Measurements from ENCODE around the gene PEX7. TPM values are rescaled to one million over a fixed set of nuclear protein-coding genes. Genes with fewer than 3 reads are reported as not detected.

PEX7 gene
- total RNA-seq, 2 donors from 2014 or later: 8.9 to 17.9 TPM

DNA sequence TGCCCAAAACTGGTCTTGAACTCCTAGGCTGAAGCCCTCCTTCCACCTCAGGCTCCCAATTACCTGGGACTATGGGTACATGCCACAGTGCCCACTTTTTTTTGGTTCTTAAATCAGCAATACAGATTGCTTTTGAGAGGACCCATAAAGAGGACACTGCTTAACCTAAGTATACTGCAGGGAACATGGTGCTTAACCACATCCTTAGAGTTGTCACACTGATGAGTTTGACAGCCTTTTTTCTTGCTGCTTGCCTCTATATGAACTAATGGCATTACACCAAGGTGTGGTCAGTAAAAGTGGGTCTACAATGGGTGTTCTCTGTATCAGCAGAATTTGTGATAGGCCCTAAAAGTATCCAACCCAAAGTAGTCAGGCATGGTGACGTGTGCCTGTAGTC is 92.6 kb downstream of the PEX7 start:
- ATAC-seq: no peak
- Histone ChIP-seq H3K27ac (no peak overlapping the region), H3K4me3 (no peak overlapping the region), H3K9me3 (no peaks in the 10 kb centered on the region), H3K4me1 (no peaks in the 10 kb centered on the region), H3K27me3 (peaks cover 0 to 8% of the 10 kb centered on the region in 2 donors), H3K36me3 (replicated peaks in 1 of 2; ENCODE audit: insufficient read depth in 1 of 2, low read depth in 2 of 2) (no peaks in the 10 kb centered on the region)
- no peak for DNase-seq
- TF ChIP-seq POLR2A (IDR thresholded peaks at IDR 0.05): no peak
- TF ChIP-seq, protein P1, sequence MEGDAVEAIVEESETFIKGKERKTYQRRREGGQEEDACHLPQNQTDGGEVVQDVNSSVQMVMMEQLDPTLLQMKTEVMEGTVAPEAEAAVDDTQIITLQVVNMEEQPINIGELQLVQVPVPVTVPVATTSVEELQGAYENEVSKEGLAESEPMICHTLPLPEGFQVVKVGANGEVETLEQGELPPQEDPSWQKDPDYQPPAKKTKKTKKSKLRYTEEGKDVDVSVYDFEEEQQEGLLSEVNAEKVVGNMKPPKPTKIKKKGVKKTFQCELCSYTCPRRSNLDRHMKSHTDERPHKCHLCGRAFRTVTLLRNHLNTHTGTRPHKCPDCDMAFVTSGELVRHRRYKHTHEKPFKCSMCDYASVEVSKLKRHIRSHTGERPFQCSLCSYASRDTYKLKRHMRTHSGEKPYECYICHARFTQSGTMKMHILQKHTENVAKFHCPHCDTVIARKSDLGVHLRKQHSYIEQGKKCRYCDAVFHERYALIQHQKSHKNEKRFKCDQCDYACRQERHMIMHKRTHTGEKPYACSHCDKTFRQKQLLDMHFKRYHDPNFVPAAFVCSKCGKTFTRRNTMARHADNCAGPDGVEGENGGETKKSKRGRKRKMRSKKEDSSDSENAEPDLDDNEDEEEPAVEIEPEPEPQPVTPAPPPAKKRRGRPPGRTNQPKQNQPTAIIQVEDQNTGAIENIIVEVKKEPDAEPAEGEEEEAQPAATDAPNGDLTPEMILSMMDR (IDR thresholded peaks at IDR 0.05): no peak
- intact Hi-C loops (cut with DNase I): no loop called here
- WGBS, 2 donors: 95 to 100% methylated on average over 1 of the region's 1 CpG

DNA sequence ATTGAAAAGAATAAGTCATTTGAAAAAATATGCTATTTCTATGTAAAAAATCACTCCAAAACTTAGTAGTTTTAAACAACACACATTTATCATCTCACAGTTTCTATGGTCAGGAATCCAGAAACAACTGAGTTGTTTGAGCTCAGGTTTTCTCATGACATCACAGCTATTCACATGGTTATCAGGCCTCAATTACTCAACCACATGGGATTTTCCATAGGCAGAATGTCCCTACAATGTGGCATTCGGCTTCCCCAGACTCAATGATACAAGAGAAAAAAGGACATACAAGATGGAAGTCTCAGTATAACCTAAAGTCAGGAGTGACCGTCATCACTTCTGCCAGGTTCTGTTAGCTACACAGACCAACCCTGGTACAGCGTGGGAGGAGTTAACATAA is 96.3 kb downstream of the PEX7 start:
- H3K4me3 ChIP-seq: no peak overlapping the region
- ATAC-seq (no peak), DNase-seq (no peak)
- intact Hi-C loops (cut with DNase I): no loop called here
- TF ChIP-seq, protein P1 (IDR thresholded peaks at IDR 0.05): no peak
- no peak for TF ChIP-seq POLR2A (IDR thresholded peaks at IDR 0.05)
- H3K27ac ChIP-seq: no peak overlapping the region
- H3K27me3 ChIP-seq: peaks cover 0 to 12% of the 10 kb centered on the region in 2 donors
- H3K4me1 ChIP-seq: peaks cover 36% of the 10 kb centered on the region
- WGBS, 2 donors: 84 to 85% methylated on average over 3 of the region's 3 CpGs
- H3K9me3 ChIP-seq: no peaks in the 10 kb centered on the region
- no peaks in the 10 kb centered on the region for H3K36me3 ChIP-seq (replicated peaks in 1 of 2; ENCODE audit: insufficient read depth in 1 of 2, low read depth in 2 of 2)

DNA sequence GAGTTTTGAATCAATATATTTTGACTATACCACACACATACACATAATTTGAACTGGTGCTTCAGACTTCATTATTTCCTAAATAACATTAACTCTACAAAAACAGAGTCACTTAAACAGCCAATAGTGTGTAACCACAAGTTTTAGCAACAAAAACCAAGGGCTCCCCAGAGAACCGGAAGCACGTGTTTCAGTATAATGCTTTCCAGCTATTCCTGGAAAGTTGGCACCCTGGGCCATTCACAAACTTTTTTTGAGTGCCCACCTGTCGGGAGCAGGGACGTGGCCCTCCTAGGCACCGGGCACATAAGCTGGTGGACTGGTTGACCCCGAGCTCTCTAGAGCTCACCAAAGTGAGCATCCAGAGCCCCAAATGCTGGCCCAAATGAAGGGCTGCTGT is 97.8 kb downstream of the PEX7 start:
- no peak for ATAC-seq
- WGBS, 2 donors: 37 to 40% methylated on average over 6 of the region's 6 CpGs

DNA sequence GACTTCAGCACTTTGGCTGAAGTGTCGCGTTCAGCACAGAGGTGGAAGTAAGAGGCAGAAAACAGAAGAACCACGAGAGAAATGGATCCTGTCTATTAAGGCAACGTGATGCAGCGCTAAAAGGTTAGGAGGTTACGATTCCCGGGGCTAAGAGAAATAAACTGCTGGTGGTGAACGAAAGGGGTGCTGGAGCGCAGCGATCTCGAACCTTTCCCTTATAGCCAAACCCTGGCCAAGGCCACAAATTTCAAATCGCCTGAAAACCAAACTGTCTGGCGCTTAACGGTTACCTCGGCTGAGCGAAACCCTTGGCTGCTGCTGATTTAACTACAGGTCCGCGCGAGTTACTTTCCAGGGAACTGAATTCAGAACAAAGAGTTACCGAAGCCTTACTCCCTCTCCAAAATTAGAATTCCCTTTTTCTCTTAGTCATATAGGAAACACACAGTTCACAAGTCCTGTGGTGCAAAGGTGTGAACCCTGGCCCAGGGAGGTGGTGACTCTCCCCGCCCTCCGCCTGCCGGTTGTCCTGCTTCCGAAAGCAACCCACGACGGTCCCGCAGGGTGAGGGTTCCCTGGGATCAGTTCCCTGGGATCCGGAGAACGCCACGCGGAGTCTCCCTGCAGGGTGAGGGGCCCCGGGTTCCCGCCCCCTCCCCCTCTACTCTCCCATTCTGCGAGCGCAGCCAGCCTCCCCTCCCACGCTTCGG is 98.4 kb downstream of the PEX7 start:
- intact Hi-C loops (cut with DNase I): no loop called here
- H3K4me3 ChIP-seq: peak overlapping the region; percentile 34 to 41
- peaks cover 0 to 12% of the 10 kb centered on the region in 2 donors for H3K27me3 ChIP-seq
- no peaks in the 10 kb centered on the region for H3K9me3 ChIP-seq
- DNase-seq (peak; percentile 2 to 31 (median 22)), ATAC-seq (peak; percentile 5)
- peaks cover 36% of the 10 kb centered on the region for H3K4me1 ChIP-seq
- no peak overlapping the region for H3K27ac ChIP-seq
- no peak for TF ChIP-seq POLR2A (IDR thresholded peaks at IDR 0.05)
- TF ChIP-seq, protein P1 (IDR thresholded peaks at IDR 0.05): no peak
- no peaks in the 10 kb centered on the region for H3K36me3 ChIP-seq (replicated peaks in 1 of 2; ENCODE audit: insufficient read depth in 1 of 2, low read depth in 2 of 2)
- 2 to 5% methylated on average over 36 to 37 of the region's 37 CpGs for WGBS, 2 donors

More for the DNA sequence above, 97.8 kb downstream of the PEX7 start:
- Histone ChIP-seq H3K36me3 (replicated peaks in 1 of 2; ENCODE audit: insufficient read depth in 1 of 2, low read depth in 2 of 2) (no peaks in the 10 kb centered on the region), H3K27ac (no peak overlapping the region), H3K4me1 (peaks cover 36% of the 10 kb centered on the region), H3K27me3 (peaks cover 0 to 12% of the 10 kb centered on the region in 2 donors), H3K4me3 (no peak overlapping the region), H3K9me3 (no peaks in the 10 kb centered on the region)
- no peak for DNase-seq
- TF ChIP-seq, protein P1 (IDR thresholded peaks at IDR 0.05): no peak
- TF ChIP-seq POLR2A (IDR thresholded peaks at IDR 0.05): no peak
- intact Hi-C loops (cut with DNase I): no loop called here
